Astrocyte (in vitro differentiated cells and primary cell): ENCODE measurements around the gene CDSN. TPM values are rescaled to one million over a fixed set of nuclear protein-coding genes. Genes with fewer than 3 reads are reported as not detected.
A peak's percentile ranks its signal among the peaks of the same experiment; 100 is the strongest.

Experiments used
- DNase-seq: peaks from one replicate; pipeline ENCODE4 v3.0.0-alpha.2; 2010; ENCODE audit warnings: low read depth
- FAIRE-seq: peaks from 2 replicates; lab custom pipeline; 2011; peaks lifted over from hg19 to GRCh38; lab: Jason Lieb, UNC
- H2AFZ ChIP-seq: 2 replicates; pipeline ENCODE4 v1.6.0; 2012; ENCODE audit warnings: low read depth, low read length, inconsistent platforms
- H3K27ac ChIP-seq: 2 replicates; pipeline ENCODE4 v1.5.1; 2011; ENCODE audit warnings: low read depth, low read length, inconsistent platforms
- H3K27me3 ChIP-seq: 2 replicates; pipeline ENCODE4 v1.6.0; 2011; ENCODE audit warnings: low read length, inconsistent platforms; ENCODE audit not compliant: insufficient read depth
- H3K36me3 ChIP-seq: 2 replicates; pipeline ENCODE4 v1.5.1; 2011; ENCODE audit warnings: low read length, inconsistent platforms; ENCODE audit not compliant: insufficient read depth
- H3K4me1 ChIP-seq: 2 replicates; pipeline ENCODE4 v1.5.1; 2011; ENCODE audit warnings: low read length, inconsistent platforms; ENCODE audit not compliant: insufficient read depth
- H3K4me2 ChIP-seq: 2 replicates; pipeline ENCODE4 v1.6.0; 2012; ENCODE audit warnings: low read length, inconsistent platforms
- H3K4me3 ChIP-seq: 2 replicates; pipeline ENCODE4 v1.5.1; 2011; ENCODE audit warnings: low read depth, mild to moderate bottlenecking, low read length, inconsistent platforms; ENCODE audit not compliant: insufficient read depth
- H3K79me2 ChIP-seq: 2 replicates; pipeline ENCODE4 v1.6.0; 2012; ENCODE audit warnings: mild to moderate bottlenecking, low read length, inconsistent platforms; ENCODE audit not compliant: insufficient read depth
- H3K9ac ChIP-seq: 2 replicates; pipeline ENCODE4 v1.6.0; 2012; ENCODE audit warnings: mild to moderate bottlenecking, low read length, inconsistent platforms
- H3K9me3 ChIP-seq: 2 replicates; pipeline ENCODE4 v1.5.1; 2012; ENCODE audit warnings: low read depth, mild to moderate bottlenecking, low read length, inconsistent platforms; ENCODE audit not compliant: insufficient read depth
- H4K20me1 ChIP-seq: 2 replicates; pipeline ENCODE4 v1.6.0; 2012; ENCODE audit warnings: low read length, inconsistent platforms; ENCODE audit not compliant: insufficient read depth
- H3K27ac Mint-ChIP-seq: one replicate; pipeline ENCODE4 v1.8.0; 2021; ENCODE audit warnings: mild to moderate bottlenecking, mixed read lengths; ENCODE audit not compliant: unreplicated experiment
- H3K27me3 Mint-ChIP-seq: one replicate; pipeline ENCODE4 v1.8.0; 2021; ENCODE audit warnings: low read depth, mixed read lengths; ENCODE audit not compliant: unreplicated experiment
- H3K36me3 Mint-ChIP-seq: one replicate; pipeline ENCODE4 v1.8.0; 2021; ENCODE audit warnings: low read depth, mixed read lengths; ENCODE audit not compliant: unreplicated experiment
- H3K4me1 Mint-ChIP-seq: one replicate; pipeline ENCODE4 v1.8.0; 2021; ENCODE audit warnings: low read depth, mixed read lengths; ENCODE audit not compliant: unreplicated experiment
- H3K4me3 Mint-ChIP-seq: one replicate; pipeline ENCODE4 v1.8.0; 2021; ENCODE audit warnings: mild to moderate bottlenecking, moderate library complexity, mixed read lengths; ENCODE audit not compliant: unreplicated experiment
- H3K9me3 Mint-ChIP-seq: one replicate; pipeline ENCODE4 v1.8.0; 2021; ENCODE audit warnings: mild to moderate bottlenecking, mixed read lengths; ENCODE audit not compliant: unreplicated experiment
- EZH2 ChIP-seq: IDR thresholded peaks from 2 replicates; pipeline ENCODE4 v1.6.1; 2012; ENCODE audit warnings: mild to moderate bottlenecking, low read length, inconsistent platforms; ENCODE audit not compliant: insufficient read depth
- total RNA-seq: library from RNA; stranded (reverse); gene quantifications from 2 replicates; pipeline ENCODE4 v1.2.1, GENCODE V29; 2021
- TF ChIP-seq, protein P1 (sequence below): IDR thresholded peaks from 2 replicates; pipeline ENCODE4 v1.5.1; 2011; ENCODE audit warnings: low read depth, mild to moderate bottlenecking, inconsistent platforms, low read length, moderate library complexity; ENCODE audit not compliant: insufficient read depth

The CDSN gene
- total RNA-seq, 1 donor from 2014 or later: 0.27 TPM

DNA sequence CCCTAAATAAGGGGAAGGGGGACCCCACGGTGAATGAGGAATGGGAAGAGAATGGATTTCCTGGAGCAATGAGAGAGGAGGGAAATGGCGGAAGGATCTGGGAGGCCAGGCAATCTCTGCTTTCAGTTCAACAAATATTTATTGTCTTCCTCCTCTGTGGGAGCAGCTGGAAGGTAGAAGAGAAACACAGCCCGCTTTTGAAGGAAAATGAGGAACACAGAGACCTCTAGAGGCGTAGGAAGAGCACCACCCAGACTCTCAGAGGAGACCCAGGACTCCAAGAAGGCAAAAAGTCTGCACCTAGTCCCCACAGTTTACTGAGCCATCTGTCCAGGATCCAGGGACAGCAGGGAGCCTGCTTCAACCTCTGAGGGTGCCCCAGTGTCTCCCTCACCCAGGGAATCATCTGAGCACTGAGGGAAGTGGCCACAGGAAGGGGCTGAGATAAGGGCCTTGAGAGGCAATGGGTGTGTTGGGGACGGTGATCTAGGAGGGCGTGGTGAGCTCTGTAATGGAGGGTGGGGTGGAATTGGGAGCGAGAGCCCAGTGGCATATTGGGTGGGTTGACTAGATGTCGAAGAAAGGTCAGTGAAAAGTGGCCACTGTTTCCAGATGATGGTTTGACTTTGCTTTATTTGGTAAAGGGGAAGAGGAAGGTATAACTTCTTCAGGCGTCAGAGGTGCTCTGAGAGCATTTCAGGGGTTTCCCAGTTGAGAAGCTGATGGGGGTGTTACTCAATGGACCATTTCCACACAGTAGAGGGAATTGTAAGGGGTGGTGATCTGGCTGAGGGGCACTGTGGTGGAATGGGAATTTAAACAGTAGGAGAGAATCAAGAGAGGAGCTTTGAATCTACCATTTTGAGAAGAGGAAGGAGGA lies 5.0 kb downstream of the CDSN start:
- peak; percentile 36 for DNase-seq
- no peaks in the 10 kb centered on the region for H3K27me3 Mint-ChIP-seq

DNA sequence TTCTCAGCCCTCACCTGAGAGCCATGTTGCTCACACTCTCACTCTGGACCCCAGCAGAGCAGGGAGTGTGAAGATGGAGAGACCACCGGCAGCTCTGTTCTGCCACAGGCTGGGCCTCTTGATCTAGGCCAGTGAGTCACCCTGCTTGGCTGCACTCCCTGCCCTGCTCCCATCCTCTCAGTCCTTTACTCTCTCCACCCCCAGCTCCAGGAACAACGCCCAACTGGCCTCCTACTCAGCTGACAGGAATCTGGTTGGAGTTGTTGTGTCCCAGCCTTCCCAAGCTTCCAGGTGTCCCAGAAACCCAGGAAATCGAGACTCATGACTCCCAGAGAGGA lies 5.7 kb downstream of the CDSN start, which contains the start of gene PSORS1C1:
PSORS1C1 (plus strand) TSS at position 260 of the 338 bp plus-strand sequence. CDS start 14,833 bp downstream, outside the sequence.
- Mint-ChIP-seq H3K4me1 (peaks cover 49% of the 10 kb centered on the region), H3K4me3 (peak within 1 kb of the TSS; percentile 85), H3K36me3 (peaks cover 2% of the 10 kb centered on the region), H3K27me3 (no peaks in the 10 kb centered on the region), H3K27ac (peak within 1 kb of the TSS; percentile 100), H3K9me3 (no peaks in the 10 kb centered on the region)
- Histone ChIP-seq H3K9me3 (no peaks in the 10 kb centered on the region), H2AFZ (peak within 1 kb of the TSS; percentile 54), H3K4me2 (peak within 1 kb of the TSS; percentile 90), H3K4me1 (peaks cover 24% of the 10 kb centered on the region), H3K4me3 (peak within 1 kb of the TSS; percentile 55), H3K36me3 (no peaks in the 10 kb centered on the region), H3K27me3 (peaks cover 16% of the 10 kb centered on the region), H4K20me1 (no peaks in the 10 kb centered on the region), H3K27ac (peak within 1 kb of the TSS; percentile 85), H3K9ac (peak within 1 kb of the TSS; percentile 82), H3K79me2 (peaks cover 31% of the 10 kb centered on the region)
- DNase-seq: peak; percentile 95
- no peak for TF ChIP-seq EZH2
- TF ChIP-seq, protein P1, sequence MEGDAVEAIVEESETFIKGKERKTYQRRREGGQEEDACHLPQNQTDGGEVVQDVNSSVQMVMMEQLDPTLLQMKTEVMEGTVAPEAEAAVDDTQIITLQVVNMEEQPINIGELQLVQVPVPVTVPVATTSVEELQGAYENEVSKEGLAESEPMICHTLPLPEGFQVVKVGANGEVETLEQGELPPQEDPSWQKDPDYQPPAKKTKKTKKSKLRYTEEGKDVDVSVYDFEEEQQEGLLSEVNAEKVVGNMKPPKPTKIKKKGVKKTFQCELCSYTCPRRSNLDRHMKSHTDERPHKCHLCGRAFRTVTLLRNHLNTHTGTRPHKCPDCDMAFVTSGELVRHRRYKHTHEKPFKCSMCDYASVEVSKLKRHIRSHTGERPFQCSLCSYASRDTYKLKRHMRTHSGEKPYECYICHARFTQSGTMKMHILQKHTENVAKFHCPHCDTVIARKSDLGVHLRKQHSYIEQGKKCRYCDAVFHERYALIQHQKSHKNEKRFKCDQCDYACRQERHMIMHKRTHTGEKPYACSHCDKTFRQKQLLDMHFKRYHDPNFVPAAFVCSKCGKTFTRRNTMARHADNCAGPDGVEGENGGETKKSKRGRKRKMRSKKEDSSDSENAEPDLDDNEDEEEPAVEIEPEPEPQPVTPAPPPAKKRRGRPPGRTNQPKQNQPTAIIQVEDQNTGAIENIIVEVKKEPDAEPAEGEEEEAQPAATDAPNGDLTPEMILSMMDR: no peak
- FAIRE-seq: peak; percentile 91

More for the DNA sequence above, 5.0 kb downstream of the CDSN start:
- Histone ChIP-seq H3K4me2 (peak overlapping the region; percentile 90), H2AFZ (peak overlapping the region; percentile 32), H3K9ac (peak overlapping the region; percentile 82), H3K27me3 (peaks cover 9% of the 10 kb centered on the region), H3K36me3 (no peaks in the 10 kb centered on the region), H3K27ac (peak overlapping the region; percentile 85), H3K4me1 (peaks cover 24% of the 10 kb centered on the region), H3K9me3 (no peaks in the 10 kb centered on the region), H4K20me1 (no peaks in the 10 kb centered on the region), H3K4me3 (peak overlapping the region; percentile 55), H3K79me2 (peaks cover 31% of the 10 kb centered on the region)
- peak overlapping the region; percentile 100 for H3K27ac Mint-ChIP-seq
- peak overlapping the region; percentile 85 for H3K4me3 Mint-ChIP-seq
- peaks cover 45% of the 10 kb centered on the region for H3K4me1 Mint-ChIP-seq
- TF ChIP-seq, protein P1: peak; percentile 21
- no peak for TF ChIP-seq EZH2
- peaks cover 2% of the 10 kb centered on the region for H3K36me3 Mint-ChIP-seq
- no peaks in the 10 kb centered on the region for H3K9me3 Mint-ChIP-seq
- FAIRE-seq: no peak
